ENCODE results near the gene EXOSC2. TPM values are rescaled to one million over a fixed set of nuclear protein-coding genes. Genes with fewer than 3 reads are reported as not detected.

The EXOSC2 gene
- total and polyA plus RNA-seq, 2 of the 13 experiments (the other 11 are each of a cell fraction or from before 2014, with no cell fraction given) = 27.5 to 63.8 TPM

DNA sequence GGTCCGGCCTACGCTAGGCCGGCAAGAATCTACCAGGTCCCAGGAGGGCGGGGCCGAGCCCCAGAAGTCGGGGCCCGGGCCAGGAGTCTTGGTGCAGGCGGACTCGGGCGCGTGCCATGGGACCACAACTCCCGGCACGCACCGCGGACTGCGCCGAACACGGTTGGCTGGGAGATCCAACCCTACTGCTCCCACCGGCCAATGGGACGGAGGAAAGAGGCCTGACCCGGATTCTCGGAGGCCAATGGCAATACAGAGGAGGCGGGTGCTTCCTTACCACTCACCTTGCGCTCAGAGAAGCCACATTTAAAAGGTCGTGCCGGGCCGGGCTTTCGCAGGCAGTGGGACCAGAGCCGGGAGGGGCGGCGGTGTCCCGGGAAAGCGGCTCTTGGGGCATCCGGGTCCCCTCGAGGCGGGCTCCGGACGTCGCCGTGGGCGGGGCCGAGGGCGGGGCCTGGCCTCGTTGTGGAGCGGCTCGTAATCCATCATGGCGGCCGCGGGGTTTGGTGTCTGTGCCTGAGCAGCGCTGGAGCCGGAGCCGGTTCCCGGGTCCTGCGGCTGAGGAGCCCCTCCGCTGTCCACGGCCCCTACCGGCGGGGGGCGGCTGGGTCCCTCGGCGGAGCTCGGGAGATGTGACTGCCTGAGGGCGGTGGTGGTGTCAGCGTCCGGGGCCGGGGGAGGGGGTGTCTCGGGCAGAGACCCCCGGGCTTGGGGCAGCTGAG, 19.1 kb downstream of the EXOSC2 start (continued):
- TF ChIP-seq, protein P1, sequence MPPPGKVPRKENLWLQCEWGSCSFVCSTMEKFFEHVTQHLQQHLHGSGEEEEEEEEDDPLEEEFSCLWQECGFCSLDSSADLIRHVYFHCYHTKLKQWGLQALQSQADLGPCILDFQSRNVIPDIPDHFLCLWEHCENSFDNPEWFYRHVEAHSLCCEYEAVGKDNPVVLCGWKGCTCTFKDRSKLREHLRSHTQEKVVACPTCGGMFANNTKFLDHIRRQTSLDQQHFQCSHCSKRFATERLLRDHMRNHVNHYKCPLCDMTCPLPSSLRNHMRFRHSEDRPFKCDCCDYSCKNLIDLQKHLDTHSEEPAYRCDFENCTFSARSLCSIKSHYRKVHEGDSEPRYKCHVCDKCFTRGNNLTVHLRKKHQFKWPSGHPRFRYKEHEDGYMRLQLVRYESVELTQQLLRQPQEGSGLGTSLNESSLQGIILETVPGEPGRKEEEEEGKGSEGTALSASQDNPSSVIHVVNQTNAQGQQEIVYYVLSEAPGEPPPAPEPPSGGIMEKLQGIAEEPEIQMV (CRISPR knock-in tag; IDR thresholded peaks at IDR 0.05; ENCODE audit: low read depth) = no peak; the same call in 1 of the 2 replicates
- TF ChIP-seq, protein P2, sequence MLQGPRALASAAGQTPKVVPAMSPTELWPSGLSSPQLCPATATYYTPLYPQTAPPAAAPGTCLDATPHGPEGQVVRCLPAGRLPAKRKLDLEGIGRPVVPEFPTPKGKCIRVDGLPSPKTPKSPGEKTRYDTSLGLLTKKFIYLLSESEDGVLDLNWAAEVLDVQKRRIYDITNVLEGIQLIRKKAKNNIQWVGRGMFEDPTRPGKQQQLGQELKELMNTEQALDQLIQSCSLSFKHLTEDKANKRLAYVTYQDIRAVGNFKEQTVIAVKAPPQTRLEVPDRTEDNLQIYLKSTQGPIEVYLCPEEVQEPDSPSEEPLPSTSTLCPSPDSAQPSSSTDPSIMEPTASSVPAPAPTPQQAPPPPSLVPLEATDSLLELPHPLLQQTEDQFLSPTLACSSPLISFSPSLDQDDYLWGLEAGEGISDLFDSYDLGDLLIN (CRISPR knock-in tag; IDR thresholded peaks at IDR 0.05; ENCODE audit: borderline replicate concordance) = no peak
- TF ChIP-seq RBM39 (IDR thresholded peaks at IDR 0.05; ENCODE audit: low read depth, low read length, poor library complexity, severe bottlenecking) (peak; percentile 64), XRCC5 (optimal IDR thresholded peaks at IDR 0.05; ENCODE audit: low read length) (no peak), RFX1 (IDR thresholded peaks at IDR 0.05) (no peak), DNMT1 (CRISPR knock-in tag; IDR thresholded peaks at IDR 0.05) (no peak), SRSF9 (IDR thresholded peaks at IDR 0.05; ENCODE audit: borderline replicate concordance, insufficient read depth, low read depth, low read length, poor library complexity, severe bottlenecking) (no peak), SOX13 (IDR thresholded peaks at IDR 0.05) (no peak), SOX13 (CRISPR knock-in tag; conservative IDR thresholded peaks at IDR 0.05 in 1 of 2, IDR thresholded peaks at IDR 0.05 in 1 of 2) (no peak), ZNF780A (CRISPR knock-in tag; IDR thresholded peaks at IDR 0.05) (no peak), ZNF605 (CRISPR knock-in tag; IDR thresholded peaks at IDR 0.05) (0 out of 2 replicates have a peak, but pooled peaks have one; percentile 68), ZNF83 (CRISPR knock-in tag; IDR thresholded peaks at IDR 0.05; ENCODE audit: borderline replicate concordance) (no peak), ZNF619 (CRISPR knock-in tag; IDR thresholded peaks at IDR 0.05) (no peak), SETDB1 (CRISPR knock-in tag; IDR thresholded peaks at IDR 0.05; ENCODE audit: borderline replicate concordance) (no peak), ZNF333 (CRISPR knock-in tag; IDR thresholded peaks at IDR 0.05; ENCODE audit: borderline replicate concordance) (no peak), ZNF383 (CRISPR knock-in tag; IDR thresholded peaks at IDR 0.05; ENCODE audit: borderline replicate concordance) (peak; percentile 27; the same call in 1 of the 2 replicates), NKX3-1 (CRISPR knock-in tag; IDR thresholded peaks at IDR 0.05) (no peak; the same call in 1 of the 2 replicates), MLLT10 (CRISPR knock-in tag; IDR thresholded peaks at IDR 0.05) (no peak), ZNF660 (CRISPR knock-in tag; IDR thresholded peaks at IDR 0.05; ENCODE audit: borderline replicate concordance, low read depth) (no peak), ZEB1 (IDR thresholded peaks at IDR 0.05; ENCODE audit: insufficient replicate concordance, low read depth) (peak; percentile 15), ZNF260 (CRISPR knock-in tag; IDR thresholded peaks at IDR 0.05; ENCODE audit: borderline replicate concordance, low read depth) (no peak), CBX2 (IDR thresholded peaks at IDR 0.05; ENCODE audit: low read depth, low read length) (no peak), CBX2 (CRISPR knock-in tag; IDR thresholded peaks at IDR 0.05; ENCODE audit: low read depth) (no peak)
- TF ChIP-seq, protein P3, sequence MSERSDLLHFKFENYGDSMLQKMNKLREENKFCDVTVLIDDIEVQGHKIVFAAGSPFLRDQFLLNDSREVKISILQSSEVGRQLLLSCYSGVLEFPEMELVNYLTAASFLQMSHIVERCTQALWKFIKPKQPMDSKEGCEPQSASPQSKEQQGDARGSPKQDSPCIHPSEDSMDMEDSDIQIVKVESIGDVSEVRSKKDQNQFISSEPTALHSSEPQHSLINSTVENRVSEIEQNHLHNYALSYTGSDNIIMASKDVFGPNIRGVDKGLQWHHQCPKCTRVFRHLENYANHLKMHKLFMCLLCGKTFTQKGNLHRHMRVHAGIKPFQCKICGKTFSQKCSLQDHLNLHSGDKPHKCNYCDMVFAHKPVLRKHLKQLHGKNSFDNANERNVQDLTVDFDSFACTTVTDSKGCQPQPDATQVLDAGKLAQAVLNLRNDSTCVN (CRISPR knock-in tag; IDR thresholded peaks at IDR 0.05; ENCODE audit: borderline replicate concordance) = 0 out of 2 replicates have a peak, but pooled peaks have one; percentile 9
- TF ChIP-seq, protein P4, sequence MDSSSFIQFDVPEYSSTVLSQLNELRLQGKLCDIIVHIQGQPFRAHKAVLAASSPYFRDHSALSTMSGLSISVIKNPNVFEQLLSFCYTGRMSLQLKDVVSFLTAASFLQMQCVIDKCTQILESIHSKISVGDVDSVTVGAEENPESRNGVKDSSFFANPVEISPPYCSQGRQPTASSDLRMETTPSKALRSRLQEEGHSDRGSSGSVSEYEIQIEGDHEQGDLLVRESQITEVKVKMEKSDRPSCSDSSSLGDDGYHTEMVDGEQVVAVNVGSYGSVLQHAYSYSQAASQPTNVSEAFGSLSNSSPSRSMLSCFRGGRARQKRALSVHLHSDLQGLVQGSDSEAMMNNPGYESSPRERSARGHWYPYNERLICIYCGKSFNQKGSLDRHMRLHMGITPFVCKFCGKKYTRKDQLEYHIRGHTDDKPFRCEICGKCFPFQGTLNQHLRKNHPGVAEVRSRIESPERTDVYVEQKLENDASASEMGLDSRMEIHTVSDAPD (CRISPR knock-in tag; IDR thresholded peaks at IDR 0.05) = peak; percentile 55; the same call in 1 of the 2 replicates
